Liver (tissue), 3 donors: ENCODE data around the gene USP2.

Experiments
- CTCF ChIP-seq: fragments of 150-350 bp; IDR thresholded peaks from 2 replicates; pipeline ENCODE4 v1.5.1; 2017; ENCODE audit warnings: improper control_type of control experiment, low read depth, low read length; ENCODE audit not compliant: missing input control
- JUND ChIP-seq, 2 donors: IDR thresholded peaks; 2 replicates each; pipeline ENCODE4 v1.6.1; 2016; ENCODE audit warnings: antibody characterized with exemption in 2 of 2
- RAD21 ChIP-seq, 2 donors: IDR thresholded peaks; 2 replicates each; pipeline ENCODE4 v1.6.1; 2016; ENCODE audit warnings: antibody characterized with exemption in 2 of 2, mild to moderate bottlenecking in 2 of 2
- YY1 ChIP-seq: IDR thresholded peaks from 2 replicates; pipeline ENCODE4 v1.6.1; 2016; ENCODE audit warnings: antibody characterized with exemption, mild to moderate bottlenecking
- ZBTB33 ChIP-seq: IDR thresholded peaks from 2 replicates; pipeline ENCODE4 v1.6.1; 2016; ENCODE audit warnings: antibody characterized with exemption
- donor health status: healthy.
- donor health status: healthy.

GRCh38 chr11:119355091-119355843, 26.2 kb downstream of the USP2 start:
- TF ChIP-seq CTCF (no peak), RAD21 (IDR thresholded peaks at IDR 0.05) (no peak), YY1 (no peak), JUND (IDR thresholded peaks at IDR 0.05) (no peak), ZBTB33 (no peak)
